GM18868 (cell line): ENCODE data around the gene PPP1R12B.
"Not testable (repeated sequence)": the region's sequence is repeated elsewhere in the genome, so short reads cannot be mapped to it uniquely, and the experiment has no call there.

Experiments
- ATAC-seq: cut with Tn5 transposase; IDR thresholded peaks from one replicate; pipeline ENCODE4 v1.9.1; 2021; ENCODE audit warnings: mild to moderate bottlenecking, moderate library complexity; ENCODE audit not compliant: unreplicated experiment

PPP1R12B gene

GRCh38 chr1:202553560-202554038, 205.1 kb downstream of the PPP1R12B start:
- ATAC-seq: no peak

DNA sequence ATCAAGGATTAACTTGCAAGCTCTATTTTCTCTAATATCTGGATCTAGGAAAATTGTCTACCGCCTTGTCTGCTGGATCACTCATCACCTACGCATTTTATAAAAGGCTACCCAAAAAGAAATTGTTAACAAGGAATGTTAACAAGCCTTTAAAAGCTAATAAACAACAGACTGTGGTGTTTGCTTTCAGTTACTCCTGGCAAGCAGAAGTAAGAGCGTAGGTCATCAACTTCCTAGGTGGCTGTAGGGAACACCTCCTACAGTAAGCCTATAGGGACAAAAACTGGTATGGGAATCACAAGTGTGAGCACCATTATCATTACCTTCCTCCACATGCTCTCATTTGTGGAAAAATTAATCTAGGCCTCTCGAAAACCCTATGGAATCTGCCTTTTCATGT, 206.1 kb downstream of the PPP1R12B start:
- not testable (repeated sequence) for ATAC-seq

DNA sequence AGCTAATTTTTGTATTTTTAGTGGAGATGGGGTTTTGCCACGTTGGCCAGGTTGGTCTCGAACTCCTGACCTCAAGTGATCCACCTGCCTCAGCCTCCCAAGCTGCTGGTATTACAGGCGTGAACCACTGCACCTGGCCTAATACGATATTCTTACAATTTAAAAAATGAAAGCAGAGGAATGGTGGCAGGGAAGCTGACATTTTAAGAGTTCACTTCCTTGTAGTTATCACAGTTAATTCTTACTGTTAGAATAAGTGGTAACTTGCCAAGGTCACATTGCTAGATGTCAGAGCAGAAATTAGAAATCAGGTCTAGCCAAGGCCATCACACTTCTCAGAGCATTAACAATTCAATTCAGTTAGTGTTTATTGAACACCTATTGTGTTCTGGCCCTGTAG, 207.5 kb downstream of the PPP1R12B start:
- not testable (repeated sequence) for ATAC-seq

DNA sequence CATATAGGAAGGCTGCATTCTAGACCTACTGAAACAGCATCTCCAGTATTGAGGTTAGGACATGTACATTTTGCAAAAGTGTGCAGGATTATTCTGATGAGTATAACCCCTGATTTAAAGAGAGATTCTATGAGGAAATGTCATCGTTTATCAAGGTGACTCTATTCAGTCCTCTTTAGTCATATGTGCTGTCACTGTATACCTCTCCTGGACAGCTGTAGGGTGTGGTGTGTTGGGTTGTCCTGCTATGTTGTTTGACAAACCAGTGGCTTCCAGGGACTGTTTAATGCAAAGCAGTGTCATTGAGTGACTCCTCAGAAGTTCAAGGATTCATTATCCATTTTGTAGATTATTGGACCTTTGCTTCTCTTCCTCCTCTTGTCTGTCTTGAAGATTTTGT, 209.2 kb downstream of the PPP1R12B start:
- not testable (repeated sequence) for ATAC-seq

- ATAC-seq: no peak
These were observed 212.7 kb downstream of the PPP1R12B start for GRCh38 chr1:202561240-202561639.

DNA sequence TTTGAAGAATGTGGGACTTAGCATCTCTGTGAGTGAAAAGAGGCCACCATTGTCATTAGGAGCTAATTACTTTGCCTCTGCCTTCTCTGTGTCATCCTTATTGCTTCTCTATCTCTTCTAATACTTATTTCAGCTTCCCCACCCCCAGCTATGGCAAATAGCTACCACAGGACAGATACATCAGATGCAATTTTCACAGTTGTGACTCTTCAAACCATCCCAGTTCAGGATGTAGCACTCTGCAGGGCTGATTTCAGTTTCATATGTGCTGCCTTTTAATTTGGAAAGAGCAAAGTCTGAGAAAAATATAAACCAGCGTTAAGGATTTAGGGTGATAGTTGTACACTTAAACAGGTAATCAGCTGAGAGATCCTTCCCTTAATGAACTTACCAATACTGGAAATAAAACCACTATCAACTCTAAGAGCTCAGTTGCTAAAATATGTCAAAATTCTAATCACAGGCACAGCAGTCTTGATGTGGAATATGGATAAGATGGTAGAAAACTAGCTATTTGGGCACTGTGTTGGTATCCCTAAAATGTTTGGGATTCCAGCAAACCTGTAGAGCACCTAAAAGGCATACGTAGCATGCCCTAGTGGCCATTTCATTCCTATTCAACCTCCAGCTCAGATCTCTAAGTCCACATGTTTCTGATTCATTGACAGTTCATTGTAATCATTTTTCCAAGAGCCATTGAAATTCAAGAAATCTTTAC, 213.4 kb downstream of the PPP1R12B start:
- no peak for ATAC-seq

GRCh38 chr1:202562444-202563060, 214.1 kb downstream of the PPP1R12B start:
- no peak for ATAC-seq

DNA sequence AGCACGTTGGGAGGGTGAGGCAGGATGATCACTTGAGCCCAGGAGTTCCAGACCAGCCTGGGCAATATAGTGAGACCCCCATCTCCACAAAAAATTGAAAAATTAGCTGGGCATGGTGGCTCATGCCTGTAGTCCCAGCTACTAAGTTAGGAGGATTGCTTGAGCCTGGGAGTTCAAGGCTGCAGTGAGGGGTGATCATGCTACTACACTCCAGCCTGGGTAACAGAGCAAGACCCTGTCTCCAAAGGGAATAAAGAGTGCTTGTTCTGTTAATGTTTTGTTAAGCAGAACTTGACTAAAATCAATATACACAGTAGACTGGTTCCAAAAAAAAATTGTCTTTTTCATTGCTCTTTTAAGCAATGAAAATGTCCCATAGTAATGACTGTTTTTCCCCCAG, 215.3 kb downstream of the PPP1R12B start:
- no peak for ATAC-seq

DNA sequence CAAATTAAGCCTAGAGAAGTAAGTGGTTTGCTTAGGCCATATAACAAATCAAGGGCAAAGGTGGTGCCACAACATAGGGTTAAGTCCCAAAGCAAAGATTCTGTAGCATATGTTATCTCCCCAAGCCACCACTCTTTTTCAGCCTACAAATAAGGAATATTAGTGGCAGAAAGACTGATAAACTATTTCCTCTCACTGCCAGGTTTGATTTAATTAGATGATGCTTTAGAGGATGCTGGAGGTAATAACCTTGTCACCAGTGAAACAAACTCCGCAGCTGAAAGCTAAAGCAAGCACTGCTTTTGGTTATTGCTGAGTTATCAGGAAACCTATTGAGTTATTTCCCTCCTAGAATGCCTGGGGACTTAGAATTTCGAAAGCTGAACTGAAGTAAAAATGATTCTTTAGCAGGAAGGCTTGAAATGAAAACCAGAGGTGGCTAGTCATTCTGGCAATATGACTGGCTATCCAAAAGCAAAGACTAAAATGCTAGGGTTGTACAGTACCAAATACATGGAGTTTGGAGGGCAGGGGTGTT, 216.5 kb downstream of the PPP1R12B start:
- no peak for ATAC-seq

DNA sequence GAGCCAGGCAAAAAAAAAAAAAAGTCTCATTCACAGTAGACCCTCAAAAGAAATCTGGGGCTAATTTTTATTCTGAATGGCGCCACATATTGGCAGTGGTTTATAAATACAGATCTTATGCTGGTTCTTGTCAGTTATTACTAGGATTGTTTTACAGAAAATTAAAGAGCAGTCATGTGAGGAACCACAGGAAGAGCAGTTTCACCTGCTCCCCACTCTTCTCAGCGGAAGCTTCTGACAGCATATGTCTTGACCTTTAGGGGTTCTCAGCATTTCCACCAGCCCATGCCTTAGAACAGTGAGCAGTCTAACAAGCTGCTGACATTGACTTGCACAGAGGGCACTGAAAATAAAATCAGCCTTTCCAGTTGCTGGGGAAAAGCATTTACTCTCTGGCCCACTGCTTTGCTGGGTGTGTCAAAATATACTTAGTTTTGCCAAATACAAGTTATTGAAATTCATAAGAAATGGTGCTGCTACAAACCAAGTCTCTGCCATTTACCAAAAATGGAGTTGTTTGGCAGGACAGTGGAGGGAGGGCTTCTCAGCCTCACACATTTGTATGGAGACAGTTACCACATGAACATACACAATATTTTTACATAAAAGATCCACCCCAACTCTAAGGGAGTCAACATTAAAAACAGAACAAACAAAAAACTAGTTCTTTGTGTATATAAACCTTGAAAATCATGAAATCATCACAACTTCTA, 217.5 kb downstream of the PPP1R12B start:
- no peak for ATAC-seq

- no peak for ATAC-seq
These were observed 219.2 kb downstream of the PPP1R12B start for GRCh38 chr1:202567738-202568137.

GRCh38 chr1:202568410-202568809, 219.9 kb downstream of the PPP1R12B start:
- no peak for ATAC-seq

GRCh38 chr1:202568826-202569225, 220.3 kb downstream of the PPP1R12B start:
- no peak for ATAC-seq

DNA sequence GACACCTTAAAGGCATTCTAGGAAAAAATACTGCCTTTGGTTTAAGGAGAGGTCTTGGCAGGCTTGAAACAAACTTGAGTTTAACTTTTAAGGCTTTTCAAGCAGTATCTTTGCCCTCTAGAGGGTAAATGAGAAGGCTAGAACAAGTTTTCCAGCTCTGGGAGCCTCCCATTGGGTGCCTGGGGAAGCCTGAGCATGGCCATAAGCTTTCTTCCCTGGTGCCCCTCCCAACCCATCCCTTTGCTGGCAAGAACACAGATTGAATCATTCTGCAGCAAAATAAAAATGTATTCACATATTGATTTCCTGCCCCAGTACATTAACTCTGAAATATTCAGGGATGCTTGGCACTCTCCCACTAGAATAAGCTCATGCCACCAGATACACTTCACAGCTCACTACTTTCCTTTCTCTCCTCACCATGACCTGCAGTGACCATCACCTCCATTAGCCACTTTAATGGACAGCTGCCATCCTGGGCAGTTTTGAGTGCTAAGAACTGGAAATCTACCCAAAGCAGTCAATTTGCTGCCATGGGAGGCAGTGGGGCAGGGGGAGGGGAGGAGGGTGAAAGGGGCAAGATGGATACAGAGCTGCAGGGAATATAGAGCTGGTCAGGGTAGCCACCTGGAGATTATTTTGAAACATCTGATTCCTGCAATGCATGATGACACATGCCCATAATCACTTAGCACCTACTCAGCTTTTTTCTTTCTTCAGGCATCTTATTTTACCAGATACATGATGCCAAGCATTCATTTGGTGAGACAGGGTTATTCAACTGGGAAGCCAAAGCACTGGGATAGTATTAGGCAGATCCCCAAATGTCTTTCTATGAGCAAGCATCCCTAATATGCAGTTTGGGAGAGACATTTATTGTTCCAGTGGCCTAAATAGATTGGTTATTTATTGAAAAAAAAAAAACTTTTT, 221.2 kb downstream of the PPP1R12B start:
- ATAC-seq: no peak

DNA sequence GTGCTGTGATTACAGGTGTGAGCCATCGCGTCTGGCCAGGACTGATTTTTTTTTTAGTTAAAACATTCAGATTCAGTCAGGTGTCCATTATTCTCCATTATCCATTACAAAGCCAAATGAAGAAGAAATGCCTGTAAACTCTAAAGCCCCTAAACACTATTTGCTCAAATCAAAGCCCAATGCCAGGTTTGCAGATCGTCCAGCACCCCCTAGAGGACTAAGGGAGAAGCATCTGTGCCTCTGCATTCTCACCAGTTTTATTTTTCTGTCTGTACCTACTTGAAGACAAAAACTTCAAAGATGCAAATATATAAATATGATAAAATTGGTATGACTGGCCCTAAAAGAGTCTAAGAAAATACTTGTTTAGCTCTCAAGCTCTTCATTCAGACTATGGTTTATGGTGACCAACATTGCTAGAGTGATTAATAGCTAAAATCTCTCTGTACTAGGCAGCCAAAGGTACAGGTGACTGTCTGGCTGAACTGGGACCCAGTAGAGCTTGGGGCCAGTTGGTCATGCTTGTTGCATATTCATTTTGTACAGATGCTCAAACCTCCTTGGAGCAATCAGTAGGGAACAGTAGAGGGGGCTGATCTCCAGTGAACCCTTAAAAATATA, 223.3 kb downstream of the PPP1R12B start:
- ATAC-seq: no peak

- no peak for ATAC-seq
These were observed 224.4 kb downstream of the PPP1R12B start for GRCh38 chr1:202572867-202573266.

GRCh38 chr1:202575918-202576653, 227.6 kb downstream of the PPP1R12B start:
- ATAC-seq: no peak

DNA sequence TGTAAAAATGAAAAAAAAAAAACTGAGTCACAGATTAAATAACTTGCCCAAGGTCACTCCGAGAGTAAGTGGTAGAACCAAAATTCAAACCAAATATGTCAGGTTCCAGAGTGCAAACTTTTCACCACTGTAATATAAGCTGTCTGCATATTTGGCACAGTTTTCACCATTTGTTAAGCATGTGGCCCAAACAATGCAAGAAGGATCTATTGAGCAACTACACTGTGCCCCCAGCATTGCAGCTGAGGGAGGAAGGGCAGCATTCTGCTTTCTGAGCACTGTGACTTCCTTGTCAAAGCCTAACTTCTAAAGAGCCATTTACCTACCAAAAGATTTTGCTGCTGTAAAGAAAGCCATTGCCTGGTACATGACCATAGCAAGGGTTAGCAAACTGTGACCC, 228.3 kb downstream of the PPP1R12B start:
- ATAC-seq: no peak

DNA sequence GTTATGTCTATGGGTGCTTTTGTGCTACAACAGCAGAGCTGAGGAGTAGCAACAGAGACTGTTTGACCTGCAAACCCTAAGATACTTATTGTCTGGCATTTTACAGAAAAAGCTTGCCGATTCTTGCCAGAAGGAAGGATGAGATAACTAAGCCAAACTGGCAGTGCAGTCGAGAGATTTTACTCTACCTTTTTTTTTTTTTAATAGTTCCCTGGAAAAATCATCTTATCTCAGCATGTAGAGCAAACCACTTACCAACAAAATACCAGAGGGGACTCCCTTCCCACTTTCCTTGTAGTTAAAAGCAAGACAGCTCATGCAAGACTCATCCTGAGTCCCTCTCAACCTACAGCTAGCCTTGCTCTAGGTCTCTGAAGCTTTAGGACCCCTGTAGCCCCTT, 228.9 kb downstream of the PPP1R12B start:
- no peak for ATAC-seq
